ACHN (cell line): ENCODE results near the gene HJV.

ENCODE experiments used
- DNase-seq: peaks from one replicate; pipeline ENCODE4 v3.0.0-alpha.2; 2015
- in situ Hi-C: cut with HindIII; loops from 2 replicates; pipeline ENCODE4 v1.10.0; 2017; ENCODE audit warnings: low sequenced_read_pairs, low pct_ligation_motif_present, low pct_unique_long_range_greater_than_20kb

HJV gene

GRCh38 chr1:145982010-145982723, 39.4 kb downstream of the HJV start:
- in situ Hi-C loops = no loop called here
- no peak for DNase-seq

GRCh38 chr1:145980457-145980994, 41.0 kb downstream of the HJV start:
- in situ Hi-C loops = no loop called here

GRCh38 chr1:145979746-145980456, 41.6 kb downstream of the HJV start:
- in situ Hi-C loops = no loop called here
- DNase-seq = no peak

More at GRCh38 chr1:145980457-145980994, 41.0 kb downstream of the HJV start:
- DNase-seq = no peak

GRCh38 chr1:145978854-145979745, 42.4 kb downstream of the HJV start:
- DNase-seq = peak; percentile 100
- in situ Hi-C loops = no loop called here

GRCh38 chr1:145978471-145978853, 43.1 kb downstream of the HJV start:
- in situ Hi-C loops = no loop called here
- DNase-seq = no peak

GRCh38 chr1:145977486-145978470, 43.8 kb downstream of the HJV start:
- DNase-seq = peak; percentile 80
- in situ Hi-C loops = no loop called here

GRCh38 chr1:145977016-145977415, 44.5 kb downstream of the HJV start:
- DNase-seq = no peak
- in situ Hi-C loops = no loop called here

GRCh38 chr1:145975216-145975615, 46.3 kb downstream of the HJV start:
- in situ Hi-C loops = no loop called here

GRCh38 chr1:145974721-145975120, 46.8 kb downstream of the HJV start:
- in situ Hi-C loops = no loop called here
- DNase-seq = no peak

More at GRCh38 chr1:145975216-145975615, 46.3 kb downstream of the HJV start:
- DNase-seq = no peak

GRCh38 chr1:145972580-145972979, 49.0 kb downstream of the HJV start:
- in situ Hi-C loops = no loop called here
- no peak for DNase-seq
